Pericardium fibroblast (primary cell): ENCODE results near the gene RAN. TPM values are rescaled to one million over a fixed set of nuclear protein-coding genes. Genes with fewer than 3 reads are reported as not detected.

ENCODE experiments used
- total RNA-seq: library from RNA; depleted of rRNA; stranded (reverse); fragments of >200 nt; gene quantifications from 2 replicates; pipeline ENCODE4 v1.2.3, GENCODE V29; 2015

The RAN gene
- 259 and 389 TPM in 2 replicates for total RNA-seq

DNA sequence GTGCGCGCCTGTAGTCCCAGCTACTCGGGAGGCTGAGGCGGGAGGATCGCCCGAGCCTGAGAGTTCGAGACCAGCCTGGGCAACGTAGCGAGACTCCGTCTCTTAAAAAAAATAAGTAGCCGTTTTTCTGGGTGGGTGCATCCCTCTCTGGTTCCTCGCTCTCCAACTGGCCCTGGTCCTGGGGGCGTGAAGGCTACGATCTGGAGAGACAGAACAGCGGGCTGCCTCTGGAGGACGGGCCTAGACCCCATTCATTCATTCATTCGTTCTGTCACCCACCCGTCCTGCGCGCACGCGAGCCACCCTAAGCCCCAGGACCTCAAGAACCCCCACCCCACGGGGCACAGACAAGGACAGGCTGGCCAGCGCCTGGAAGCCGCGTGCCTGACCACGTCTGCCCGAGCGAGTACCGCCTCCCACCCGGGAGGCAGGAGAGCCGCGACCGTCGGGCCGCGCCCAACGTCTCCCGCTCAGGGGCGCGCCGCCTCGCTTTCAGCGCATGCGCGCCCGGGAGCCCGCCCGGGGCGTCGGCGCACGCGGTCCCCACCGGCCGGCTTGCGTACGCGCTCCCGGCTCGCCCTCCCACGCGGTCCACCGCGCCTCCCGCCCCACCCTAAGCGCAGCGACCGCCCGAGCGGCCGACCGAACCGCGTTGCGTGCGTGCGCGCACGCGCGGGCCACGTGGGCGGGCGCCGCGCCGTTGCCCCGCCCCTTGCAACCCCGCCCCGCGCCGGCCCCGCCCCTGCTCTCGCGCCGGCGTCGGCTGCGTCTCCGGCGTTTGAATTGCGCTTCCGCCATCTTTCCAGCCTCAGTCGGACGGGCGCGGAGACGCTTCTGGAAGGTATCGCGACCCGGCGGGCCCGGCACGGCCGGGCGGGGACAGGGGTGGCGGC is at the start of gene RAN:
Gene RAN, plus strand, starts transcription at position 781 of the 893 bp plus-strand sequence. CDS start 528 bp downstream, outside the sequence.

DNA sequence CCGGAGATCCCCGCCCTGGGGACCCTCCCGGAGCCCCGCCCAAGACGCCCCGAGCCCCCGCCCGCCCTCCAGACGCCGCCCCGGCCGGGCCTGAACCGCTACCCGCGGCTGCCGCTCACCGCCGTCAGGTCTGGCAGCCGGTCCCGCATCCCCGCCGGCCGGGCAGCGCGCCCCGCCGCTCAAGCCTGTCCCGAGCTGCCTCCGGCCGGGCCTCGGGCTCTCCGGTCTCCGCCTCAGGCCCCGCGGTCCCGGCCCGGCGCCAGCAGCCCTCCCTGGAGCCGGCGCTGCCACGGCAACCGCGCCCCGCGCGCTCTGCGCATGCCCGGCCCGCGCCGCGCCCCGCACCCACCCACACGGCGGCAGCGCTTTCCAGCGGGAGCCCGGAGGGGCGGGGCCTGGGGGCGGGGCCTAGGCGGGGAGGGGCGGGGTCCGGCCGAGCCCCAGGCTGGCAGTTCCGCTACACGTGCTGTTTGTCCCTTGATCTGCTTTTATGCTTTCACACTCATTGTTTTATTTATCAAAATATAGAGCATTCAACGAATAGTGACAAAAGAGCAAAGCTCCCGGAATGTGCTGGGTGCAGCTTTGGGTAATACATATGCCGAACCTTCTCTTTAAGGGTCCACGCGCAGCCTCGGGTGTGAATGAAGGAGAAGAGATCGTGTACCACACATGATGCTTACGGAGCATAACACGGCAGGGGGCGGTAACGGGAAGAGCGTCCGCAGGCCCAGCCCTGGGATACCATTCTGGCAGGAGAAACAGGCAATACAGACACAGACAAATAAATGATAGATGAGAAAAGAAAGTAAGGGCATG is 32.7 kb upstream of the RAN start, which contains the start of gene STX2:
Gene STX2, minus strand, starts transcription at position 300 of the 819 bp plus-strand sequence. Its CDS starts 151 bp downstream, at position 149.

Other genes with a start within 250 kb of the RAN start
- 0.23 and 0.60 TPM in 2 replicates for gene RIMBP2, start 155.8 kb upstream of the RAN start, total RNA-seq
- gene STX2, start 32.8 kb upstream of the RAN start, total RNA-seq, result 24.2 and 35.5 TPM in 2 replicates
- 18.2 and 22.0 TPM in 2 replicates for gene ADGRD1, start 81.8 kb downstream of the RAN start, total RNA-seq